Ishikawa (cell line): Measurements from ENCODE around the gene PLCL1.

Experiments used
- CEBPB ChIP-seq: IDR thresholded peaks from 2 replicates; pipeline ENCODE4 v1.6.1; 2012
- CREB1 ChIP-seq: IDR thresholded peaks from 2 replicates; pipeline ENCODE4 v1.6.1; 2012; ENCODE audit warnings: low read depth
- EGR1 ChIP-seq: IDR thresholded peaks from 2 replicates; pipeline ENCODE4 v1.6.1; 2012
- EP300 ChIP-seq: IDR thresholded peaks from 2 replicates; pipeline ENCODE4 v1.6.1; 2012; ENCODE audit warnings: borderline replicate concordance
- FOXM1 ChIP-seq: IDR thresholded peaks from 2 replicates; pipeline ENCODE4 v1.6.1; 2012; ENCODE audit warnings: low read depth, borderline replicate concordance
- MAX ChIP-seq: IDR thresholded peaks from 2 replicates; pipeline ENCODE4 v1.6.1; 2012
- NFIC ChIP-seq: IDR thresholded peaks from 2 replicates; pipeline ENCODE4 v1.6.1; 2012
- RAD21 ChIP-seq: IDR thresholded peaks from 2 replicates; pipeline ENCODE4 v1.6.1; 2012; ENCODE audit warnings: low read depth
- REST ChIP-seq: IDR thresholded peaks from 2 replicates; pipeline ENCODE4 v1.6.1; 2012; ENCODE audit warnings: low read depth, mild to moderate bottlenecking
- TAF1 ChIP-seq: IDR thresholded peaks from 2 replicates; pipeline ENCODE4 v1.6.1; 2012; ENCODE audit warnings: low read depth, mild to moderate bottlenecking
- TCF12 ChIP-seq: IDR thresholded peaks from 2 replicates; pipeline ENCODE4 v1.6.1; 2012; ENCODE audit warnings: low read depth
- TEAD4 ChIP-seq: IDR thresholded peaks from 2 replicates; pipeline ENCODE4 v1.6.1; 2012
- YY1 ChIP-seq: IDR thresholded peaks from 2 replicates; pipeline ENCODE4 v1.6.1; 2012; ENCODE audit warnings: low read depth
- ZBTB7A ChIP-seq: IDR thresholded peaks from 2 replicates; pipeline ENCODE4 v1.6.1; 2012; ENCODE audit warnings: low read depth
- TF ChIP-seq, protein P1 (sequence below): IDR thresholded peaks from 2 replicates; pipeline ENCODE4 v1.6.1; 2012

Gene PLCL1

GRCh38 chr2:197884252-197884651 lies 79.9 kb downstream of the PLCL1 start:
- TF ChIP-seq TEAD4 (no peak), TAF1 (no peak), MAX (no peak), EP300 (no peak), RAD21 (no peak), FOXM1 (no peak), NFIC (no peak), CREB1 (no peak), YY1 (no peak), CEBPB (no peak)

DNA sequence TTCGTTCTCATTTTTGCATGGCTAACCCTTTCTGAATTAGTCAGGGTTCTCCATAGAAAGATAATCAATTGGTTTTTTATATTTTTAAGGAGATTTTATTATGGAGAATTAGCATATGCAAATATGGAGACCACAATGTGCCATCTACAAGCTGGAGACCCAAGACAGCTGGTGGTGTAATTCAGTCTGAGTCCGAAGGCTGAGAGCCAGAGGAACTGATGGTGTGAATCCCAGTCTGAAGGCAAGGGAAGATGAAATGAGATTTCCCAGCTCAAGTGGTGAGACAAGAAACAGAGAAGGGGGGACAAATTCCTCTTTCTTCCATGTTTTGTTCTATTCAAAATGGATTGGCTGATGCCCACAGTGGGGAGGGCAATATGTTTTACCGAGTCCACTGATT lies 80.7 kb downstream of the PLCL1 start:
- no peak for TF ChIP-seq YY1
- TF ChIP-seq TAF1: no peak
- TF ChIP-seq FOXM1: no peak
- no peak for TF ChIP-seq REST
- no peak for TF ChIP-seq ZBTB7A
- TF ChIP-seq NFIC: no peak
- TF ChIP-seq CREB1: no peak
- TF ChIP-seq MAX: no peak
- TF ChIP-seq TCF12: no peak

- TF ChIP-seq CEBPB: no peak
- TF ChIP-seq EGR1: no peak
- no peak for TF ChIP-seq CREB1
- no peak for TF ChIP-seq NFIC
- TF ChIP-seq EP300: no peak
- TF ChIP-seq MAX: no peak
These were observed 81.2 kb downstream of the PLCL1 start for GRCh38 chr2:197885587-197885986.

DNA sequence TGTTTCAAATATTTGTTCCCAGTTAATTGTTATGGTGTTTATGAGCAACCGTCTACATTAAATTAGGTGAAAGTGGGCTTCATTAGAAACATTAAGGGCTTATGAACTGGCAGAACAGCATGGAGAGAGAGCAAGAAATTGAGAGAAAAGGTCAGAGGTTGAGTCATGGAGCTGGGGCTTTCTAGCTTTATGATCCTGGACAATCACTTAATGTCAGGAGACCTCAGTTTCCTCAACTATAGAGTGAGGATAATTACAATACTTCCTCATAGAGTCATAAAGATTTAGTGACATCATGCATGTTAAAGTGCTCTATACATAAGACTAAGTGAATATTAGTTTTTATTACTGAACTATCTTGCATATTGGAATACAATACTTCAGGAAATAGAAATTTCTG lies 83.9 kb downstream of the PLCL1 start:
- no peak for TF ChIP-seq MAX
- TF ChIP-seq REST: no peak
- TF ChIP-seq EGR1: no peak
- TF ChIP-seq ZBTB7A: no peak
- TF ChIP-seq YY1: no peak
- no peak for TF ChIP-seq RAD21
- TF ChIP-seq NFIC: no peak
- no peak for TF ChIP-seq FOXM1
- no peak for TF ChIP-seq TEAD4
- no peak for TF ChIP-seq CEBPB
- TF ChIP-seq, protein P1, sequence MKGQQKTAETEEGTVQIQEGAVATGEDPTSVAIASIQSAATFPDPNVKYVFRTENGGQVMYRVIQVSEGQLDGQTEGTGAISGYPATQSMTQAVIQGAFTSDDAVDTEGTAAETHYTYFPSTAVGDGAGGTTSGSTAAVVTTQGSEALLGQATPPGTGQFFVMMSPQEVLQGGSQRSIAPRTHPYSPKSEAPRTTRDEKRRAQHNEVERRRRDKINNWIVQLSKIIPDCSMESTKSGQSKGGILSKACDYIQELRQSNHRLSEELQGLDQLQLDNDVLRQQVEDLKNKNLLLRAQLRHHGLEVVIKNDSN: no peak
- no peak for TF ChIP-seq TCF12

GRCh38 chr2:197889041-197889440 lies 84.6 kb downstream of the PLCL1 start:
- no peak for TF ChIP-seq TEAD4

GRCh38 chr2:197890168-197890567 lies 85.8 kb downstream of the PLCL1 start:
- TF ChIP-seq TAF1 (no peak), EP300 (no peak), CEBPB (no peak)

GRCh38 chr2:197891897-197892442 lies 87.6 kb downstream of the PLCL1 start:
- no peak for TF ChIP-seq REST
- no peak for TF ChIP-seq EP300
